NT2/D1 (cell line): ENCODE results near the gene SMO.

Source experiments
- DNase-seq: peaks from one replicate; pipeline ENCODE4 v3.0.0-alpha.2; 2011; ENCODE audit warnings: low read depth, low spot score
- H3K27me3 ChIP-seq: 2 replicates; pipeline ENCODE4 v1.6.0; 2011; ENCODE audit warnings: mild to moderate bottlenecking; ENCODE audit not compliant: insufficient read length, insufficient read depth
- H3K36me3 ChIP-seq: 2 replicates; pipeline ENCODE4 v1.6.1; 2011; ENCODE audit warnings: mild to moderate bottlenecking, low read length, mixed read lengths; ENCODE audit not compliant: insufficient read depth, insufficient read length
- H3K4me1 ChIP-seq: 2 replicates; pipeline ENCODE4 v1.5.1; 2011; ENCODE audit not compliant: insufficient read depth, insufficient read length
- H3K4me3 ChIP-seq: 2 replicates; pipeline ENCODE4 v1.5.1; 2011; ENCODE audit warnings: low read depth; ENCODE audit not compliant: insufficient read length
- H3K9ac ChIP-seq: 2 replicates; pipeline ENCODE4 v1.6.0; 2011; ENCODE audit warnings: low read depth; ENCODE audit not compliant: insufficient read length
- H3K9me3 ChIP-seq: 2 replicates; pipeline ENCODE4 v1.5.1; 2011; ENCODE audit warnings: mild to moderate bottlenecking, low read length; ENCODE audit not compliant: insufficient read depth
- SUZ12 ChIP-seq: IDR thresholded peaks from 2 replicates; pipeline ENCODE4 v1.6.1; 2011; ENCODE audit not compliant: insufficient read length, insufficient read depth; ENCODE audit errors: extremely low read depth
- YY1 ChIP-seq: IDR thresholded peaks from 2 replicates; pipeline ENCODE4 v1.6.1; 2011; ENCODE audit not compliant: insufficient read length, insufficient read depth
- ZNF274 ChIP-seq: IDR thresholded peaks from 2 replicates; pipeline ENCODE4 v1.6.1; 2011; ENCODE audit warnings: mild to moderate bottlenecking, low read depth, low read length

The SMO gene

DNA sequence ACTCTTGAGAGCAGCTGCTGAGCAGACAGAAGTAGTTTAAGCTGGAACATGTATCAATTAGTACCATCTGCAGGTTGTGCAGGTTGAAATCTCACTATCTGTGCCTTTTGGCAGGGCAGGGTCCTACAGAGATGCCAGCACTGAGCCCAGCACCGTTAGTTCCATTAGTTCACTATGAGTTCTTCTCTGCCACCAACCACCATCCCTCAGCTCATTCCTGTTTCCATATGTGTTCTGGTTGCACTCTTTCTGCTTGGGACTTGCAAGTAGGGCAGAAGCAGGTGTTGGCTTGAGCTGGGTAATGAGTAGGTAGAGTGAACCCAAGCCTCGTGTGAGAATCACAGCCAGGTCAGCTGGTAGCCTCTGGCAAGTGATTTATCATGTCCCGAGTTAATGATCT is 2.8 kb downstream of the SMO start:
- Histone ChIP-seq H3K9me3 (no peaks in the 10 kb centered on the region), H3K36me3 (peaks cover 15% of the 10 kb centered on the region), H3K4me3 (no peak overlapping the region), H3K4me1 (peaks cover 3% of the 10 kb centered on the region), H3K9ac (no peak overlapping the region), H3K27me3 (peaks cover 32% of the 10 kb centered on the region)
- DNase-seq: no peak
- no peak for TF ChIP-seq ZNF274
- no peak for TF ChIP-seq YY1
- TF ChIP-seq SUZ12: no peak

DNA sequence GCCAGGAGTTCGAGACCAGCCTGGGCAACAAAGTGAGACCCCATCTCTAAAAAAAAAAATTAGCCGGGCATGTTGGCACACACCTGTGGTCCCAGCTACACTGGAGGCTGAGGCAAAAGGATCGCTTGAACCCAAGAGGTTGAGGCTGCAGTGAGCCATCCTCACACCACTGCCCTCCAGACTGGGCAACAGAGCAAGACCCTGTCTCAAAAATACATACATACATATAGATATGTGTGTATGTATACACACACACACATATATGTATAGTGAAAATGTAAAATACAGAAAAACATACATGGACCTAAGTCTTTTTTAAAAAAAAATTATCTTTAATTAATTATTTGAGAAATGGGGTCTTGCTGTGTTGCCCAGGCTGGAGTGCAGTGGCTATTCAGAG is 5.5 kb downstream of the SMO start:
- H3K4me1 ChIP-seq: no peaks in the 10 kb centered on the region
- H3K9me3 ChIP-seq: no peaks in the 10 kb centered on the region
- H3K36me3 ChIP-seq: peaks cover 15% of the 10 kb centered on the region
- no peak overlapping the region for H3K4me3 ChIP-seq
- H3K27me3 ChIP-seq: peaks cover 11% of the 10 kb centered on the region
- no peak for DNase-seq
- no peak overlapping the region for H3K9ac ChIP-seq
- TF ChIP-seq SUZ12 (no peak), ZNF274 (no peak), YY1 (no peak)

DNA sequence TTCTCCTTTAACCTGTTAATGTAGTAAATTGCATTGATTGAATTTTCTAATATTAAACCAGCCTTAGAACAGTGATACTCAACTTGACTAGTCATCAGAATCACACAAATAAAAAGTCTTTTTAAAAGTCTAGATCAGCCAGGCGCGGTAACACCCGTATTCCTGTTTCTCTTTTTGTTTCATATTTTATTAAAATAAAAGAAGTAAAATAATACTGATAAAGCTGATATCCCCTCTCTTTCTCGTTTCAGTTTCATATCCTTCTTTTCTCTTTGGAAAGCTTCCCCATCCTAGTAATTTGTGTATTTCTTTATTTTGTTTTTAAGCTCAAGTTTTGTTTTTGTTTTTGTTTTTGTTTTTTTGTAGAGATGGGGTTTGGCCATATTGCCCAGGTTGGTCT is 9.3 kb downstream of the SMO start:
- no peaks in the 10 kb centered on the region for H3K4me1 ChIP-seq
- no peaks in the 10 kb centered on the region for H3K9me3 ChIP-seq
- no peak overlapping the region for H3K9ac ChIP-seq
- peaks cover 8% of the 10 kb centered on the region for H3K36me3 ChIP-seq
- TF ChIP-seq SUZ12 (no peak), ZNF274 (no peak), YY1 (no peak)
- H3K27me3 ChIP-seq: no peaks in the 10 kb centered on the region
- no peak overlapping the region for H3K4me3 ChIP-seq
- no peak for DNase-seq

DNA sequence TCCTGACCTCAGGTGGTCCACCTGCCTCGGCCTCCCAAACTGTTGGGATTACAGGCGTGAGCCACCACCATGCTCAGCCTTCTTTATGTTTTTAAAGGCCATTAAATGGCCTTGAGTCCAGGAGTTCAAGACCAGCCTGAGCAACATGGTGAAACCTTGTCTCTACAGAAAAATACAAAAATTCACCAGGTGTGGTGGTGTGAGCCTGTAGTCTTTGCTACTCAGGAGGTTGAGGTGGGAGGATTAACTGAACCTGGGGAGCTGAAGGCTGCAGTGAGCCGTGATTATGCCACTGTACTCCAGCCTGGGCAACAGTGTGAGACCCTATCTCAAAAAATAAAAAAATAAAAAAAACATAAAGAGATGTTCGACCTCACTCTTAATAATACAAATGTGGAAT is 11.0 kb downstream of the SMO start:
- Histone ChIP-seq H3K9me3 (no peaks in the 10 kb centered on the region), H3K4me3 (no peak overlapping the region), H3K36me3 (peaks cover 12% of the 10 kb centered on the region), H3K27me3 (no peaks in the 10 kb centered on the region), H3K4me1 (no peaks in the 10 kb centered on the region), H3K9ac (no peak overlapping the region)
- DNase-seq: no peak
- TF ChIP-seq ZNF274: no peak
- TF ChIP-seq SUZ12: no peak
- TF ChIP-seq YY1: no peak

DNA sequence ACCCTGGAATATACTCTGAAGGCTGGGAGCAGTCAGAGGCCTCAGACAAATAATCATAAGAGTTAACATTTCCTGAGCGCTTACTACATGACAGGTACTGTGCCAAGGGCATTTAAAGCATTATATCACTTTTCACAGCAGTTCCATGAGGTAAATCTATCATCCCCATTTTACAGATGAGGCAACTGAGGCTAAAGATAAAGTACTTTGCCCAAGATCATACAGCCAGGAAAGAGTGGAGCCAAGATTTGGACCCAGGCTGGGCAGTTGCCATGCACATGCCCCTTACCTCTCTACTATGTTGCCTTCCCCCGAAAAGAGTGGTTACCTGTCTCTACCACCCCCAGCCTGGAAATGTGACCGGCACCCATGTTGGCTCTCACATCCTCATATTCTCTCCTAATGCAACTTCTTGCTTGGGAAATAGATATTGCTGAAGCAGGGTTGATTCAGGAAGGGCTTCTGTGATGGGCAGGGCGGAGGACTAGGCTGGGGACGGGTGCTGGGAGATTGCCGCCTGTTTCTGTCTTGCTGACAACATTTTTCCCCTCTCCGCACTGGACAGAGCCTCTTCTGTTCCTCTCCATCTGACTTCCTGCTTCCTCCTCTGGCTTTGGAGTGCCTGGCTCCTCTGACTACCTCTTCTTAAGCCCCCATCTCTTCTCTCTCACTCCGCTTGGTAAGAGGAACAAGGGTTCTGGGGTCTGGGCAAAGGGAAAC is 13.8 kb downstream of the SMO start:
- H3K4me1 ChIP-seq: no peaks in the 10 kb centered on the region
- no peaks in the 10 kb centered on the region for H3K9me3 ChIP-seq
- no peak for TF ChIP-seq ZNF274
- no peak for TF ChIP-seq YY1
- no peak for TF ChIP-seq SUZ12
- H3K4me3 ChIP-seq: no peak overlapping the region
- no peak for DNase-seq
- H3K36me3 ChIP-seq: peaks cover 34% of the 10 kb centered on the region
- H3K27me3 ChIP-seq: no peaks in the 10 kb centered on the region
- H3K9ac ChIP-seq: no peak overlapping the region

DNA sequence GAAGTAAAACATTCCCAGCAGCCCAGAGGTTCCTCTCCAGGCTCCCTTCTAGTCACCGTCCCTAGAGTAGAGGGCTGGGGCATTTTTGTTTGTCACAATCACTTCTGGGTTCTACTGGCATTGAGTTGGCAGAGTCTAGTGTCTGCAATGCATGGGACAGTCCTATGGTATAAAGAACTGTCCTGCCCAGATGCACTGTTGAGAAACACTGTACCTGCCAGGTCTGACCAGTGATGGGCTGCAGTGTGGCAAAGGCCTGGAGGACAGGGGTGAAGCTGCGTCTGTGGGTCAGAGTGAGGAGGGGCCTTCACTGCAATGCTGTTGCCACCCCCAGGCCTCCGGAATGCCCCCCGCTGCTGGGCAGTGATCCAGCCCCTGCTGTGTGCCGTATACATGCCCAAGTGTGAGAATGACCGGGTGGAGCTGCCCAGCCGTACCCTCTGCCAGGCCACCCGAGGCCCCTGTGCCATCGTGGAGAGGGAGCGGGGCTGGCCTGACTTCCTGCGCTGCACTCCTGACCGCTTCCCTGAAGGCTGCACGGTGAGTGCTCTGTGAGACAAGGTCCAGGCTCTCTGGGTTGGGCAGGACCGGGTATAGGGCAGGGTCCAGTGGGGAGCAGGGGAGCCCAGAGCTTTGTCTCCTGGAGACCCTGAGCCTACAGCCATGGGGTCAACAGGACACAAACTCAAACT is 14.8 kb downstream of the SMO start:
- Histone ChIP-seq H3K9ac (no peak overlapping the region), H3K9me3 (no peaks in the 10 kb centered on the region), H3K36me3 (peaks cover 34% of the 10 kb centered on the region), H3K4me3 (no peak overlapping the region), H3K27me3 (no peaks in the 10 kb centered on the region), H3K4me1 (no peaks in the 10 kb centered on the region)
- no peak for DNase-seq
- TF ChIP-seq YY1: no peak
- TF ChIP-seq SUZ12: no peak
- TF ChIP-seq ZNF274: no peak

DNA sequence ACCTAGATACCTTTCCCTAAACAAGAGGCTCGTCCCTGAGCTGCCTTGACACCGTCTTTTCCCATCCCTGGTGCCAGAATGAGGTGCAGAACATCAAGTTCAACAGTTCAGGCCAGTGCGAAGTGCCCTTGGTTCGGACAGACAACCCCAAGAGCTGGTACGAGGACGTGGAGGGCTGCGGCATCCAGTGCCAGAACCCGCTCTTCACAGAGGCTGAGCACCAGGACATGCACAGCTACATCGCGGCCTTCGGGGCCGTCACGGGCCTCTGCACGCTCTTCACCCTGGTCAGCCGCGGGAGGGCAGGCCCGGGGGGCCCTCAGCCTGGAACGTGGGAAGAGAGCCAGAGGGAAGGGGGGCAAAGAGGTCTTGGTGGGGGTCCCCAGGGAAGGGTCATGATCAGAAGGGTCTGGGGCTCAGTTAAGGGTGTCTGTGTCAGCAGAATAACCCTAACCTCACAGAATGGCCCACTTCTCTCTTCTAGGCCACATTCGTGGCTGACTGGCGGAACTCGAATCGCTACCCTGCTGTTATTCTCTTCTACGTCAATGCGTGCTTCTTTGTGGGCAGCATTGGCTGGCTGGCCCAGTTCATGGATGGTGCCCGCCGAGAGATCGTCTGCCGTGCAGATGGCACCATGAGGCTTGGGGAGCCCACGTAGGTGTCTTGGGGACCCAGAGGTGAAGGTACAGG is 16.8 kb downstream of the SMO start:
- H3K4me1 ChIP-seq: no peaks in the 10 kb centered on the region
- no peak for DNase-seq
- no peaks in the 10 kb centered on the region for H3K9me3 ChIP-seq
- peaks cover 48% of the 10 kb centered on the region for H3K36me3 ChIP-seq
- TF ChIP-seq ZNF274 (no peak), SUZ12 (no peak), YY1 (no peak)
- H3K9ac ChIP-seq: no peak overlapping the region
- H3K4me3 ChIP-seq: no peak overlapping the region
- no peaks in the 10 kb centered on the region for H3K27me3 ChIP-seq
